ENCODE data around the gene IFI27L2.

Gene IFI27L2

GRCh38 chr14:94144765-94145164 is 15.4 kb upstream of the IFI27L2 start:
- Histone ChIP-seq H3K56ac (ENCODE audit: low read length) (peak overlapping the region; percentile 29), H3K9ac (ENCODE audit: low read length) (no peak overlapping the region), H2BK15ac (replicated peaks; ENCODE audit: low read depth) (no peak overlapping the region), H4K5ac (ENCODE audit: low read length) (no peak overlapping the region), H2AK5ac (ENCODE audit: low read length) (no peak overlapping the region), H3K4ac (ENCODE audit: low read depth, low read length) (no peak overlapping the region), H3K79me1 (ENCODE audit: low read length) (no peaks in the 10 kb centered on the region), H3K18ac (ENCODE audit: low read length) (no peak overlapping the region), H3K23ac (ENCODE audit: low read length) (no peak overlapping the region), H3K4me3 (ENCODE audit: low read length) (no peak overlapping the region), H3K36me3 (ENCODE audit: control insufficient read depth, insufficient read depth, low read length) (no peaks in the 10 kb centered on the region), H3K4me2 (ENCODE audit: low read length) (no peak overlapping the region), H3K79me2 (ENCODE audit: control insufficient read depth, insufficient read depth, low read length) (no peaks in the 10 kb centered on the region), H2BK120ac (ENCODE audit: low read depth, low read length) (no peak overlapping the region), H2BK5ac (ENCODE audit: low read length) (no peak overlapping the region), H4K8ac (ENCODE audit: low read depth, low read length) (no peak overlapping the region), H3K4me1 (ENCODE audit: control insufficient read depth, low read depth, low read length) (no peaks in the 10 kb centered on the region), H3K27ac (ENCODE audit: low read depth, low read length) (no peak overlapping the region), H3K27me3 (ENCODE audit: insufficient read depth, low read length, poor library complexity) (no peaks in the 10 kb centered on the region)
- peak; percentile 82 for DNase-seq
- WGBS (ENCODE audit: extremely low coverage, insufficient coverage, low lambda C conversion rate), result no CpG with 5 or more reads among the region's 1 CpG

DNA sequence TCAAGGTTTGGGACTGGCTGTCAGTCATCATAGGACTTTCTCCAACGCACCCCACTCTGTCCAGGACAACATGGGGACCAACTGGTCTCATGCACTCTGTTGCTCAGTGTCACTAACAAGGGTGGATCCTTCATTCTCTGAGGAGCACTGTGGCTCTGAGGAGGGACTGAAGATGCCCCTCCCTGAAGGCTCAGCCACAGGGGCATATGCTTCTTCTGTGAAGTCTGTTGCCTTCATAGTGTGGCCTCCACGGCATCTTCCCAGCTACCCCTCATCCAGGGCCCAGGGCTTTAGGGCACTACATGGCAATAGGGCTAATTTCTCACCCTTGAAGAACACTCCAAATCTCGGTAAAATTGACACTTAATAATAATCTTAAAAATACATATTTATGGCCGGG is 14.3 kb upstream of the IFI27L2 start:
- no peak overlapping the region for H2BK120ac ChIP-seq (ENCODE audit: low read depth, low read length)
- no peak overlapping the region for H3K18ac ChIP-seq (ENCODE audit: low read length)
- no peak overlapping the region for H3K23ac ChIP-seq (ENCODE audit: low read length)
- H3K27me3 ChIP-seq (ENCODE audit: insufficient read depth, low read length, poor library complexity), result no peaks in the 10 kb centered on the region
- no CpG with 5 or more reads among the region's 4 CpGs for WGBS (ENCODE audit: extremely low coverage, insufficient coverage, low lambda C conversion rate)
- H3K79me2 ChIP-seq (ENCODE audit: control insufficient read depth, insufficient read depth, low read length), result no peaks in the 10 kb centered on the region
- H4K5ac ChIP-seq (ENCODE audit: low read length), result no peak overlapping the region
- H3K9ac ChIP-seq (ENCODE audit: low read length), result no peak overlapping the region
- H4K8ac ChIP-seq (ENCODE audit: low read depth, low read length), result no peak overlapping the region
- H3K4me2 ChIP-seq (ENCODE audit: low read length), result no peak overlapping the region
- H2BK15ac ChIP-seq (replicated peaks; ENCODE audit: low read depth), result no peak overlapping the region
- H3K36me3 ChIP-seq (ENCODE audit: control insufficient read depth, insufficient read depth, low read length), result no peaks in the 10 kb centered on the region
- no peak overlapping the region for H3K27ac ChIP-seq (ENCODE audit: low read depth, low read length)
- no peak overlapping the region for H3K4me3 ChIP-seq (ENCODE audit: low read length)
- H2BK5ac ChIP-seq (ENCODE audit: low read length), result no peak overlapping the region
- DNase-seq, result no peak
- H2AK5ac ChIP-seq (ENCODE audit: low read length), result no peak overlapping the region
- no peaks in the 10 kb centered on the region for H3K79me1 ChIP-seq (ENCODE audit: low read length)
- no peaks in the 10 kb centered on the region for H3K4me1 ChIP-seq (ENCODE audit: control insufficient read depth, low read depth, low read length)
- no peak overlapping the region for H3K4ac ChIP-seq (ENCODE audit: low read depth, low read length)
- peak overlapping the region; percentile 64 for H3K56ac ChIP-seq (ENCODE audit: low read length)

DNA sequence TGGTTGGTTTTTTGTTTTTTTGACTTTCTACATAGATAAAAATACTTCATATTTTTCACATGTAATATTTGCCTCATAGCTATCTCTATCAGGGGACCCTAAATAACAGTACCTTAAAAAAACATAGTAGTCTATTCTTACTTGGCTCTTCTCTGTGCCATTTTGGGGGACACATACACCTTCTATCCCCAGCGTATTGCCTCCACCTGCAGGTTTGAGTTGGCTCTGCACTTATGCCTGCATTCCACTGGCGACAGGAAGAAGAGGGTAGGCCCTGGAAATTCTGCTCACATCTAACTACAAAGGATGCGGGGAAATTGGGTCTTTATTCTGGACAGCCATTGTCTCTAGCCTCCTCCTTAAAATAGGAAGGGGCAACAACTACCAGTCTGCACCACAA is 13.8 kb upstream of the IFI27L2 start:
- Histone ChIP-seq H3K36me3 (ENCODE audit: control insufficient read depth, insufficient read depth, low read length) (no peaks in the 10 kb centered on the region), H2AK5ac (ENCODE audit: low read length) (no peak overlapping the region), H3K23ac (ENCODE audit: low read length) (no peak overlapping the region), H3K4me3 (ENCODE audit: low read length) (no peak overlapping the region), H3K79me1 (ENCODE audit: low read length) (no peaks in the 10 kb centered on the region), H3K4ac (ENCODE audit: low read depth, low read length) (no peak overlapping the region), H3K27ac (ENCODE audit: low read depth, low read length) (no peak overlapping the region), H4K8ac (ENCODE audit: low read depth, low read length) (no peak overlapping the region), H3K56ac (ENCODE audit: low read length) (no peak overlapping the region), H3K27me3 (ENCODE audit: insufficient read depth, low read length, poor library complexity) (no peaks in the 10 kb centered on the region), H2BK120ac (ENCODE audit: low read depth, low read length) (no peak overlapping the region), H2BK5ac (ENCODE audit: low read length) (no peak overlapping the region), H3K79me2 (ENCODE audit: control insufficient read depth, insufficient read depth, low read length) (no peaks in the 10 kb centered on the region), H3K4me1 (ENCODE audit: control insufficient read depth, low read depth, low read length) (no peaks in the 10 kb centered on the region), H2BK15ac (replicated peaks; ENCODE audit: low read depth) (no peak overlapping the region), H3K18ac (ENCODE audit: low read length) (no peak overlapping the region), H3K9ac (ENCODE audit: low read length) (no peak overlapping the region), H3K4me2 (ENCODE audit: low read length) (no peak overlapping the region), H4K5ac (ENCODE audit: low read length) (no peak overlapping the region)
- DNase-seq, result peak; percentile 66
- WGBS (ENCODE audit: extremely low coverage, insufficient coverage, low lambda C conversion rate), result no CpG with 5 or more reads among the region's 3 CpGs

- Histone ChIP-seq H3K9ac (ENCODE audit: low read length) (no peak overlapping the region), H2BK5ac (ENCODE audit: low read length) (no peak overlapping the region), H4K8ac (ENCODE audit: low read depth, low read length) (no peak overlapping the region), H3K4me2 (ENCODE audit: low read length) (no peak overlapping the region), H3K4me3 (ENCODE audit: low read length) (no peak overlapping the region), H3K56ac (ENCODE audit: low read length) (no peak overlapping the region), H3K23ac (ENCODE audit: low read length) (no peak overlapping the region), H3K18ac (ENCODE audit: low read length) (no peak overlapping the region), H2BK120ac (ENCODE audit: low read depth, low read length) (no peak overlapping the region), H2AK5ac (ENCODE audit: low read length) (no peak overlapping the region), H2BK15ac (replicated peaks; ENCODE audit: low read depth) (no peak overlapping the region), H3K4ac (ENCODE audit: low read depth, low read length) (no peak overlapping the region), H3K79me1 (ENCODE audit: low read length) (no peaks in the 10 kb centered on the region), H3K27me3 (ENCODE audit: insufficient read depth, low read length, poor library complexity) (no peaks in the 10 kb centered on the region), H3K79me2 (ENCODE audit: control insufficient read depth, insufficient read depth, low read length) (no peaks in the 10 kb centered on the region), H3K4me1 (ENCODE audit: control insufficient read depth, low read depth, low read length) (no peaks in the 10 kb centered on the region), H3K27ac (ENCODE audit: low read depth, low read length) (no peak overlapping the region), H4K5ac (ENCODE audit: low read length) (no peak overlapping the region), H3K36me3 (ENCODE audit: control insufficient read depth, insufficient read depth, low read length) (no peaks in the 10 kb centered on the region)
- WGBS (ENCODE audit: extremely low coverage, insufficient coverage, low lambda C conversion rate), result no CpG with 5 or more reads among the region's 1 CpG
- no peak for DNase-seq
These were observed 13.4 kb upstream of the IFI27L2 start for GRCh38 chr14:94142836-94143235.

DNA sequence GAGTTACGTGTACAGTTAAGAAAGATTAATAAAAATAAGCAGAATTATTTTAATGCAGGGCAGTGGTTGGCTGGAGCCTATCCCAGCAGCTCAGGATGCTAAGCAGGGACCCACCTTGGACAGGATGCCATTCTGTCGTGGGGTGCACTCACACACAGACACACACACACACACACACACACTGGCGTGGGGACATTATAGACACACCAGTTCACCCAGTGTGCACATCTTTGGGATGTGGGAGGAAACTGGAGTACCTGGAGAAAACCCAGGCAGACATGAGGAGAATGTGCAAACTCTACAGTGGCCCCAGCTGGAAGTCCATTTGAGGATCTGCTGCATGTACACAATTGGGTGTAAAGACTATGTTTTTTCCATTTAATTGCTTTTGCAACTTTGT is 12.8 kb upstream of the IFI27L2 start:
- no peaks in the 10 kb centered on the region for H3K36me3 ChIP-seq (ENCODE audit: control insufficient read depth, insufficient read depth, low read length)
- no peak overlapping the region for H4K8ac ChIP-seq (ENCODE audit: low read depth, low read length)
- DNase-seq, result no peak
- no peak overlapping the region for H3K18ac ChIP-seq (ENCODE audit: low read length)
- no peak overlapping the region for H2AK5ac ChIP-seq (ENCODE audit: low read length)
- H3K27ac ChIP-seq (ENCODE audit: low read depth, low read length), result no peak overlapping the region
- H3K23ac ChIP-seq (ENCODE audit: low read length), result no peak overlapping the region
- no peak overlapping the region for H2BK15ac ChIP-seq (replicated peaks; ENCODE audit: low read depth)
- no peaks in the 10 kb centered on the region for H3K79me1 ChIP-seq (ENCODE audit: low read length)
- no peak overlapping the region for H3K4me2 ChIP-seq (ENCODE audit: low read length)
- no peak overlapping the region for H4K5ac ChIP-seq (ENCODE audit: low read length)
- H3K4ac ChIP-seq (ENCODE audit: low read depth, low read length), result no peak overlapping the region
- no peak overlapping the region for H3K4me3 ChIP-seq (ENCODE audit: low read length)
- H3K27me3 ChIP-seq (ENCODE audit: insufficient read depth, low read length, poor library complexity), result no peaks in the 10 kb centered on the region
- no peak overlapping the region for H2BK5ac ChIP-seq (ENCODE audit: low read length)
- no peaks in the 10 kb centered on the region for H3K4me1 ChIP-seq (ENCODE audit: control insufficient read depth, low read depth, low read length)
- H3K9ac ChIP-seq (ENCODE audit: low read length), result no peak overlapping the region
- no peak overlapping the region for H3K56ac ChIP-seq (ENCODE audit: low read length)
- no peak overlapping the region for H2BK120ac ChIP-seq (ENCODE audit: low read depth, low read length)
- no CpG with 5 or more reads among the region's 3 CpGs for WGBS (ENCODE audit: extremely low coverage, insufficient coverage, low lambda C conversion rate)
- H3K79me2 ChIP-seq (ENCODE audit: control insufficient read depth, insufficient read depth, low read length), result no peaks in the 10 kb centered on the region

- no peak overlapping the region for H3K4me3 ChIP-seq (ENCODE audit: low read length)
- H3K27ac ChIP-seq (ENCODE audit: low read depth, low read length), result no peak overlapping the region
- H4K5ac ChIP-seq (ENCODE audit: low read length), result no peak overlapping the region
- no peaks in the 10 kb centered on the region for H3K36me3 ChIP-seq (ENCODE audit: control insufficient read depth, insufficient read depth, low read length)
- H3K4me2 ChIP-seq (ENCODE audit: low read length), result no peak overlapping the region
- no CpG with 5 or more reads among the region's 5 CpGs for WGBS (ENCODE audit: extremely low coverage, insufficient coverage, low lambda C conversion rate)
- H3K18ac ChIP-seq (ENCODE audit: low read length), result no peak overlapping the region
- no peak overlapping the region for H2BK15ac ChIP-seq (replicated peaks; ENCODE audit: low read depth)
- no peaks in the 10 kb centered on the region for H3K27me3 ChIP-seq (ENCODE audit: insufficient read depth, low read length, poor library complexity)
- no peak overlapping the region for H4K8ac ChIP-seq (ENCODE audit: low read depth, low read length)
- H3K4ac ChIP-seq (ENCODE audit: low read depth, low read length), result no peak overlapping the region
- no peak overlapping the region for H3K9ac ChIP-seq (ENCODE audit: low read length)
- H3K4me1 ChIP-seq (ENCODE audit: control insufficient read depth, low read depth, low read length), result no peaks in the 10 kb centered on the region
- H2BK5ac ChIP-seq (ENCODE audit: low read length), result no peak overlapping the region
- DNase-seq, result no peak
- no peaks in the 10 kb centered on the region for H3K79me1 ChIP-seq (ENCODE audit: low read length)
- H3K23ac ChIP-seq (ENCODE audit: low read length), result no peak overlapping the region
- no peaks in the 10 kb centered on the region for H3K79me2 ChIP-seq (ENCODE audit: control insufficient read depth, insufficient read depth, low read length)
- no peak overlapping the region for H2BK120ac ChIP-seq (ENCODE audit: low read depth, low read length)
- no peak overlapping the region for H2AK5ac ChIP-seq (ENCODE audit: low read length)
- no peak overlapping the region for H3K56ac ChIP-seq (ENCODE audit: low read length)
These were observed 10.0 kb upstream of the IFI27L2 start for GRCh38 chr14:94139421-94139820.

Measured in mesendoderm (in vitro differentiated cells).